Mesodermal cell (in vitro differentiated cells): Measurements from ENCODE around the gene NTNG1.

ENCODE experiments used
- H3K27ac ChIP-seq: 2 replicates; pipeline ENCODE4 v1.7.0; 2013; ENCODE audit warnings: mild to moderate bottlenecking, low read depth, low read length, moderate library complexity; ENCODE audit not compliant: severe bottlenecking
- H3K36me3 ChIP-seq: 2 replicates; pipeline ENCODE4 v1.7.1; 2013; ENCODE audit warnings: mild to moderate bottlenecking, low read length, moderate library complexity; ENCODE audit not compliant: control insufficient read depth, insufficient read depth
- H3K4me1 ChIP-seq: one replicate; pipeline ENCODE4 v1.7.1; 2013; ENCODE audit warnings: mild to moderate bottlenecking, low read length; ENCODE audit not compliant: insufficient read depth, control insufficient read depth, poor library complexity, severe bottlenecking
- H3K4me3 ChIP-seq: 2 replicates; pipeline ENCODE4 v1.7.0; 2013; ENCODE audit warnings: low read length, control low read depth, mild to moderate bottlenecking; ENCODE audit not compliant: insufficient read depth, poor library complexity, severe bottlenecking; ENCODE audit errors: extremely low read depth
- H3K9me3 ChIP-seq: 2 replicates; pipeline ENCODE4 v1.7.1; 2013; ENCODE audit warnings: mild to moderate bottlenecking, low read length, moderate library complexity; ENCODE audit not compliant: control insufficient read depth
- WGBS, 2 experiments: methylation state at CpG; one replicate each; pipeline ENCODE4 v1.1.5; 2013; ENCODE audit warnings: missing lambda C conversion rate in 2 of 2; ENCODE audit not compliant: insufficient coverage in 2 of 2; 5-methylcytosine and 5-hydroxymethylcytosine counted together

Gene NTNG1

DNA sequence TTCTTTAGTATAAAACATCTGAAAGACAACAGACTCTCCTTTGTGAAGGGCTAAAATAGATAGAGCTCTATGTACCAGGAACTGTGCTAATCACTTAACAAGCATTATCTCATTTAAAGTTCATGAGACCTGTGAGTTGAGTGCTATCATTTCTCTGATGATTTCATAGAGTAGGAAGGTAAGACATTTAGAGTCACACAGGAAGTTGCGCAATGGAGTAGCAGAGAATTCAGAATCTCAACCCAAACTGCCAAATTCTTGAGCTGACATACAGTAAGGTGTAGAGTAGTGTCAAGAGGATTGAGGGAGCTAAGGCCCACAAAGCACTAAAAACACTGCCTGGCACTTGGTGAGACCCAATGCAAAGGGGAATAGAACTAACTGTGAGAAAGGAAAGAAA, 384.3 kb downstream of the NTNG1 start:
- H3K27ac ChIP-seq: no peak overlapping the region
- WGBS, 2 experiments: 100% methylated on average over 1 of the region's 1 CpG

DNA sequence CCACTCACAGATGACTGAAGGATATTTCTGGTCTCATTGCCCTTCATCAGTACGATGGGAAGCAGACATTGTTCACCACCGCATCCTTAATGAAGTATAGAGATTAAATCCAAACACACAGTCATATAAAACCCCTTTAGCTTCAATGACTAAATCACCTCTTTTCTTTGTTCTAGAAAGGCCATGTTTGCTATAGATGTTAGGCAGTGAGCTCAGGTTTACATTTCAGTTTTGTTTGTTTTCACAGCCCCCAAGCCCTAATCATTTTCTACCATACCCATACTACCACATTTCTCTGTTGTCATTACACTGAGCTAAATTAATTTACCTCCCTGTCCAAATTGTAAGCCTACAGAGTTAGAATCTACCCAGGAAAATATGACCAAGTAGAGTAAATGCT, 385.1 kb downstream of the NTNG1 start:
- no peak overlapping the region for H3K4me3 ChIP-seq
- no peaks in the 10 kb centered on the region for H3K9me3 ChIP-seq
- WGBS, 2 experiments: no CpG with 5 or more reads among the region's 2 CpGs
- no peaks in the 10 kb centered on the region for H3K36me3 ChIP-seq
- H3K4me1 ChIP-seq: peaks cover 6% of the 10 kb centered on the region
- no peak overlapping the region for H3K27ac ChIP-seq

More for the DNA sequence above, 384.3 kb downstream of the NTNG1 start:
- peaks cover 6% of the 10 kb centered on the region for H3K4me1 ChIP-seq
- H3K4me3 ChIP-seq: no peak overlapping the region
- H3K36me3 ChIP-seq: no peaks in the 10 kb centered on the region
- no peaks in the 10 kb centered on the region for H3K9me3 ChIP-seq

GRCh38 chr1:107526524-107527198, 385.8 kb downstream of the NTNG1 start:
- Histone ChIP-seq H3K4me3 (no peak overlapping the region), H3K27ac (no peak overlapping the region), H3K9me3 (no peaks in the 10 kb centered on the region), H3K4me1 (peaks cover 6% of the 10 kb centered on the region), H3K36me3 (no peaks in the 10 kb centered on the region)
- 40 to 80% methylated on average over 1 of the region's 2 CpGs for WGBS, 2 experiments

DNA sequence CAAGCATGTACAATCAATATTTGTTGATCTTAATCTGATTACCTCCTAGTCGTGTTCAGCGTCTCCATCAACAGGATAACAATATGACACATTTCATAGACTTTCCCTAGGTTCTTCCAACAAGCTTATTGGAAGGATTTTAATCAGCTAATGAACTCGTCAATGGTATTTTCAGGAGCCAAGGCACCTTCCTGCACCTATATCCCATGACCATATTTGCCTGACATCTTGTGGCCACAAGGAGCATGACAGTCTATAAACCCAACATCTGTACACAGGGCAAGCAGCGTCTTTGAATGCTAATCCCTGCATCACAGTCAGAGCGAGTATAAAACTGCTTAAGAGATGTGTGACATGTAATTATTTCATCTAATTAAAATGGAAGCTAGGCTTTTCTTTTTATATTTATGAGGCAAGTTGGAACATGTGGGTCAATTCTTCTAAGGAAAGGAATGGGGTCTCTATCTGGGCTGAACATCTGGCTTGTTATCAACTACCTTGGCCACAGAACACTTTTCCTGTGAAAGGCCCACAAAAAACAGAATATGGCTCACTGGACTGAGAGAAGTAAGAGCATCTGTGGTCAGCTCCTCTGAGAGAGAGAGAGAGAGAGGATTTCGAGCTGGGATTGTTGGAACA, 388.8 kb downstream of the NTNG1 start:
- WGBS, 2 experiments: 38% methylated on average over 3 of the region's 6 CpGs
- no peak overlapping the region for H3K4me3 ChIP-seq
- no peak overlapping the region for H3K27ac ChIP-seq
- peaks cover 6% of the 10 kb centered on the region for H3K4me1 ChIP-seq
- H3K36me3 ChIP-seq: no peaks in the 10 kb centered on the region
- no peaks in the 10 kb centered on the region for H3K9me3 ChIP-seq

DNA sequence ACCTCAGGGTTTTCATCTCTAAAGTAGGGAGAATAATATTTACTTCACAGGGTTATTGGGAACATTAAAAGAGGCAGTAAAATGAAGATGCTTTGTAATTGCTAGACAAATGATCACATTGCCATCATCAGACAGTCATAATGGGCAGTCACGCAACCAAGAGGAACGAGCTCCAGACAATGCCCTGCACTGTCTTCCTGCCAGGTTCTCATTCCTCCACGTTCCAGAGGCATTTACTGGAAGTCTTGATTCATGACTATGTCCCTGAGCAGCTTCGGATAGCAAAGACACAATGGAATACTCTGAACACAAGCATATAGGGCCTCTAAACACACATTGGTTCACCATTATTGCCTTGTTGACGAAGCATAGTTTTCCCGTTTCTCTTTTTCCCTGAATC, 389.7 kb downstream of the NTNG1 start:
- no peak overlapping the region for H3K4me3 ChIP-seq
- peaks cover under 1% of the 10 kb centered on the region for H3K4me1 ChIP-seq
- WGBS, 2 experiments: 64 to 100% methylated on average over 2 to 6 of the region's 6 CpGs
- H3K36me3 ChIP-seq: no peaks in the 10 kb centered on the region
- H3K9me3 ChIP-seq: no peaks in the 10 kb centered on the region
- no peak overlapping the region for H3K27ac ChIP-seq

- Histone ChIP-seq H3K9me3 (no peaks in the 10 kb centered on the region), H3K4me1 (no peaks in the 10 kb centered on the region), H3K4me3 (no peak overlapping the region), H3K27ac (no peak overlapping the region), H3K36me3 (no peaks in the 10 kb centered on the region)
- 67 to 79% methylated on average over 6 of the region's 12 CpGs for WGBS, 2 experiments
Observed at GRCh38 chr1:107531065-107531908, 390.4 kb downstream of the NTNG1 start.

- Histone ChIP-seq H3K27ac (no peak overlapping the region), H3K4me1 (no peaks in the 10 kb centered on the region), H3K4me3 (no peak overlapping the region), H3K9me3 (no peaks in the 10 kb centered on the region), H3K36me3 (no peaks in the 10 kb centered on the region)
- 94 to 95% methylated on average over 4 to 5 of the region's 5 CpGs for WGBS, 2 experiments
Observed at GRCh38 chr1:107532318-107532717, 391.5 kb downstream of the NTNG1 start.
